Measurements from ENCODE around the gene RNU6-9.
A peak's percentile ranks its signal among the peaks of the same experiment; 100 is the strongest.
"Not testable (repeated sequence)": the region's sequence is repeated elsewhere in the genome, so short reads cannot be mapped to it uniquely, and the experiment has no call there.

RNU6-9 gene

DNA sequence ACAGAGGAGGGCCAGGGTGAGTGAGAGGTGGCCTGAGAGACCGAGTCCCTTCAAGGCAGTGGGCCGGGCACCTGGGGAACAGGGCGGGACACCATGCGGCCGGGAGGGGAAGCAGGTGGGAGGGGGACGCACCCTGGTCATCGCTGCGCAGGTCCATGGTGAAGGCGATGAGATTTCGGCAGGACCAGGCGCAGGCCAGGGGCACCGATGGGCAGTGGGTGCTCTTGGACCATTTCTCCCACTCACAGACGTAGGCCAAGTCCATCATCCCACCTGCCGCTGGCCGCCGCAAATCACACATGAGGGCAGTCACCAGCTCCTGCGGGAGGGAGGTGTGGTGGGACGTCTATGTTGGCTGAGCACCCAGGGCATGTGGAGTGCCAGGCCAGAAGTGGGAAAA is 2.5 kb upstream of the RNU6-9 start (continued):
- no peak for TF ChIP-seq SCRT2 (tag by site-specific recombination; IDR thresholded peaks at IDR 0.05)
- no peak for TF ChIP-seq ZNF514 (tag by site-specific recombination; IDR thresholded peaks at IDR 0.05)
- TF ChIP-seq OVOL3 (tag by site-specific recombination; IDR thresholded peaks at IDR 0.05) = no peak
- no peak for TF ChIP-seq MYNN (tag by site-specific recombination; IDR thresholded peaks at IDR 0.05; ENCODE audit: borderline replicate concordance)
- TF ChIP-seq GLIS1 (tag by site-specific recombination; IDR thresholded peaks at IDR 0.05) = no peak
- TF ChIP-seq ZNF561 (tag by site-specific recombination; IDR thresholded peaks at IDR 0.05; ENCODE audit: borderline replicate concordance) = no peak
- no peak for TF ChIP-seq ZNF2 (tag by site-specific recombination; IDR thresholded peaks at IDR 0.05)
- TF ChIP-seq ZNF843 (tag by site-specific recombination; IDR thresholded peaks at IDR 0.05) = no peak
- no peak for TF ChIP-seq ZNF585B (tag by site-specific recombination; IDR thresholded peaks at IDR 0.05)
- TF ChIP-seq MZF1 (tag by site-specific recombination; IDR thresholded peaks at IDR 0.05; ENCODE audit: borderline replicate concordance) = no peak

- peak; percentile 75 for TF ChIP-seq SCRT1 (tag by site-specific recombination; IDR thresholded peaks at IDR 0.05; ENCODE audit: borderline replicate concordance)
- H3K4me1 ChIP-seq (ENCODE audit: control insufficient read depth, insufficient read depth, low read length); CTCF ChIA-PET; H3K9me3 ChIP-seq (ENCODE audit: control insufficient read depth, insufficient read depth, low read depth, low read length): not testable (repeated sequence)
- Histone ChIP-seq H3K36me3 (ENCODE audit: control insufficient read depth in 2 of 2, insufficient read depth in 1 of 2, low read length in 2 of 2) (peaks cover 4 to 34% of the 10 kb centered on the region in 2 experiments; a peak in 2 of 3 replicates), H3K4me3 (ENCODE audit: low read depth, low read length) (peak overlapping the region; percentile 91), H3K27ac (ENCODE audit: extremely low read depth, low read depth, low read length) (peak overlapping the region; percentile 60; the same call in 1 of the 2 replicates)
- POLR2A ChIA-PET = interaction anchor here (1.9 kb wide), 1 partner anchor 18 kb away, joined by 6 read pairs; no protein-coding TSS in a partner anchor
Observed at GRCh38 chr19:891421-892200, 1.7 kb upstream of the RNU6-9 start.

GRCh38 chr19:892243-892893 is 916 bp upstream of the RNU6-9 start:
- Histone ChIP-seq H3K4me1 (ENCODE audit: control insufficient read depth, insufficient read depth, low read length) (no peaks in the 10 kb centered on the region), H3K4me3 (ENCODE audit: low read depth, low read length) (peak overlapping the region; percentile 91), H3K9me3 (ENCODE audit: control insufficient read depth, insufficient read depth, low read depth, low read length) (no peaks in the 10 kb centered on the region), H3K36me3 (ENCODE audit: control insufficient read depth in 2 of 2, insufficient read depth in 1 of 2, low read length in 2 of 2) (peaks cover 2 to 30% of the 10 kb centered on the region in 2 experiments; a peak in 2 of 3 replicates), H3K27ac (ENCODE audit: extremely low read depth, low read depth, low read length) (peak overlapping the region; percentile 60; the same call in 1 of the 2 replicates)
- ChIA-PET POLR2A (interaction anchor here (0.6 to 2.6 kb wide), 6 partner anchors 16 to 376 kb away, joined by 3 to 13 read pairs (median 6); partner anchors contain the start of gene CIRBP), CTCF (interaction anchor here (1.0 to 1.1 kb wide), 3 partner anchors 36 to 93 kb away, joined by 3 to 7 read pairs (median 3); no protein-coding TSS in a partner anchor)
- no peak for TF ChIP-seq ZSCAN4 (tag by site-specific recombination; IDR thresholded peaks at IDR 0.05)
- TF ChIP-seq, protein P1, sequence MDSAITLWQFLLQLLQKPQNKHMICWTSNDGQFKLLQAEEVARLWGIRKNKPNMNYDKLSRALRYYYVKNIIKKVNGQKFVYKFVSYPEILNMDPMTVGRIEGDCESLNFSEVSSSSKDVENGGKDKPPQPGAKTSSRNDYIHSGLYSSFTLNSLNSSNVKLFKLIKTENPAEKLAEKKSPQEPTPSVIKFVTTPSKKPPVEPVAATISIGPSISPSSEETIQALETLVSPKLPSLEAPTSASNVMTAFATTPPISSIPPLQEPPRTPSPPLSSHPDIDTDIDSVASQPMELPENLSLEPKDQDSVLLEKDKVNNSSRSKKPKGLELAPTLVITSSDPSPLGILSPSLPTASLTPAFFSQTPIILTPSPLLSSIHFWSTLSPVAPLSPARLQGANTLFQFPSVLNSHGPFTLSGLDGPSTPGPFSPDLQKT (IDR thresholded peaks at IDR 0.05; ENCODE audit: borderline replicate concordance, low read depth, low read length) = no peak
- TF ChIP-seq KLF8 (tag by site-specific recombination; IDR thresholded peaks at IDR 0.05) = 0 out of 2 replicates have a peak, but pooled peaks have one; percentile 20
- no peak for TF ChIP-seq ZFP69B (tag by site-specific recombination; IDR thresholded peaks at IDR 0.05)
- TF ChIP-seq ZNF24 (tag by site-specific recombination; IDR thresholded peaks at IDR 0.05) = no peak
- TF ChIP-seq GLIS1 (tag by site-specific recombination; IDR thresholded peaks at IDR 0.05) = peak; percentile 21; the same call in 1 of the 2 replicates
- TF ChIP-seq KLF7 (tag by site-specific recombination; IDR thresholded peaks at IDR 0.05; ENCODE audit: borderline replicate concordance) = no peak
- TF ChIP-seq, protein P2, sequence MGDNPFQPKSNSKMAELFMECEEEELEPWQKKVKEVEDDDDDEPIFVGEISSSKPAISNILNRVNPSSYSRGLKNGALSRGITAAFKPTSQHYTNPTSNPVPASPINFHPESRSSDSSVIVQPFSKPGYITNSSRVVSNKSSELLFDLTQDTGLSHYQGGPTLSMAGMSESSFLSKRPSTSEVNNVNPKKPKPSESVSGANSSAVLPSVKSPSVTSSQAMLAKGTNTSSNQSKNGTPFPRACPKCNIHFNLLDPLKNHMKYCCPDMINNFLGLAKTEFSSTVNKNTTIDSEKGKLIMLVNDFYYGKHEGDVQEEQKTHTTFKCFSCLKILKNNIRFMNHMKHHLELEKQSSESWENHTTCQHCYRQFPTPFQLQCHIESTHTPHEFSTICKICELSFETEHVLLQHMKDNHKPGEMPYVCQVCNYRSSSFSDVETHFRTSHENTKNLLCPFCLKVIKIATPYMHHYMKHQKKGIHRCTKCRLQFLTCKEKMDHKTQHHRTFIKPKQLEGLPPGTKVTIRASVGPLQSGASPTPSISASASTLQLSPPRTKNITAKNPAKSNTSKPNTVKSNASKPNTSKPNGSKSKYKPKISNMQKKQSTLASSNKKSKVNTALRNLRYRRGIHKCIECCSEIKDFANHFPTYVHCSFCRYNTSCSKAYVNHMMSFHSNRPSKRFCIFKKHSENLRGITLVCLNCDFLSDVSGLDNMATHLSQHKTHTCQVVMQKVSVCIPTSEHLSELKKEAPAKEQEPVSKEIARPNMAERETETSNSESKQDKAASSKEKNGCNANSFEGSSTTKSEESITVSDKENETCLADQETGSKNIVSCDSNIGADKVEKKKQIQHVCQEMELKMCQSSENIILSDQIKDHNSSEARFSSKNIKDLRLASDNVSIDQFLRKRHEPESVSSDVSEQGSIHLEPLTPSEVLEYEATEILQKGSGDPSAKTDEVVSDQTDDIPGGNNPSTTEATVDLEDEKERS (tag by site-specific recombination; IDR thresholded peaks at IDR 0.05) = no peak
- TF ChIP-seq, protein P3, sequence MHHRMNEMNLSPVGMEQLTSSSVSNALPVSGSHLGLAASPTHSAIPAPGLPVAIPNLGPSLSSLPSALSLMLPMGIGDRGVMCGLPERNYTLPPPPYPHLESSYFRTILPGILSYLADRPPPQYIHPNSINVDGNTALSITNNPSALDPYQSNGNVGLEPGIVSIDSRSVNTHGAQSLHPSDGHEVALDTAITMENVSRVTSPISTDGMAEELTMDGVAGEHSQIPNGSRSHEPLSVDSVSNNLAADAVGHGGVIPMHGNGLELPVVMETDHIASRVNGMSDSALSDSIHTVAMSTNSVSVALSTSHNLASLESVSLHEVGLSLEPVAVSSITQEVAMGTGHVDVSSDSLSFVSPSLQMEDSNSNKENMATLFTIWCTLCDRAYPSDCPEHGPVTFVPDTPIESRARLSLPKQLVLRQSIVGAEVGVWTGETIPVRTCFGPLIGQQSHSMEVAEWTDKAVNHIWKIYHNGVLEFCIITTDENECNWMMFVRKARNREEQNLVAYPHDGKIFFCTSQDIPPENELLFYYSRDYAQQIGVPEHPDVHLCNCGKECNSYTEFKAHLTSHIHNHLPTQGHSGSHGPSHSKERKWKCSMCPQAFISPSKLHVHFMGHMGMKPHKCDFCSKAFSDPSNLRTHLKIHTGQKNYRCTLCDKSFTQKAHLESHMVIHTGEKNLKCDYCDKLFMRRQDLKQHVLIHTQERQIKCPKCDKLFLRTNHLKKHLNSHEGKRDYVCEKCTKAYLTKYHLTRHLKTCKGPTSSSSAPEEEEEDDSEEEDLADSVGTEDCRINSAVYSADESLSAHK (tag by site-specific recombination; IDR thresholded peaks at IDR 0.05) = no peak
- TF ChIP-seq BCL11A (tag by site-specific recombination; IDR thresholded peaks at IDR 0.05; ENCODE audit: low read depth) = no peak
- TF ChIP-seq ZNF324 (tag by site-specific recombination; IDR thresholded peaks at IDR 0.05) = no peak
- TF ChIP-seq ZNF266 (tag by site-specific recombination; IDR thresholded peaks at IDR 0.05; ENCODE audit: low read depth) = no peak
- TF ChIP-seq ZNF211 (tag by site-specific recombination; IDR thresholded peaks at IDR 0.05; ENCODE audit: low read depth) = no peak
- TF ChIP-seq RBAK (tag by site-specific recombination; IDR thresholded peaks at IDR 0.05) = no peak
